ENCODE data around the gene MOB3A.

- TF ChIP-seq TAF1 (IDR thresholded peaks at IDR 0.05; ENCODE audit: borderline replicate concordance, low read depth, low read length), result no peak
- 0 out of 2 replicates have a peak, but pooled peaks have one; percentile 12 for TF ChIP-seq POLR2AphosphoS5 (IDR thresholded peaks at IDR 0.05; ENCODE audit: low read depth, low read length)
- 0 out of 2 replicates have a peak, but pooled peaks have one; percentile 45 for TF ChIP-seq POLR2A (IDR thresholded peaks at IDR 0.05; ENCODE audit: low read depth, low read length)
These were observed 7.0 kb downstream of the MOB3A start for GRCh38 chr19:2089001-2089711.

Measured in GM12892 (cell line).